Mammary epithelial cell (primary cell): ENCODE results near the gene ZFP36L1.

Source experiments
- EZH2 ChIP-seq: IDR thresholded peaks from 2 replicates; pipeline ENCODE4 v1.6.1; 2012; ENCODE audit warnings: low read length, inconsistent platforms, borderline replicate concordance
- TF ChIP-seq, protein P1 (sequence below), 2 donors: IDR thresholded peaks in 1 of 2; conservative IDR thresholded peaks in 1 of 2; 2 replicates each; pipeline ENCODE4 v1.5.1; 2011 to 2012; ENCODE audit warnings: inconsistent platforms in 2 of 2, low read length in 2 of 2, mild to moderate bottlenecking in 2 of 2, control low read depth in 1 of 2, low read depth in 1 of 2; ENCODE audit not compliant: insufficient read depth in 1 of 2; ENCODE audit errors: extremely low read depth in 1 of 2

DNA sequence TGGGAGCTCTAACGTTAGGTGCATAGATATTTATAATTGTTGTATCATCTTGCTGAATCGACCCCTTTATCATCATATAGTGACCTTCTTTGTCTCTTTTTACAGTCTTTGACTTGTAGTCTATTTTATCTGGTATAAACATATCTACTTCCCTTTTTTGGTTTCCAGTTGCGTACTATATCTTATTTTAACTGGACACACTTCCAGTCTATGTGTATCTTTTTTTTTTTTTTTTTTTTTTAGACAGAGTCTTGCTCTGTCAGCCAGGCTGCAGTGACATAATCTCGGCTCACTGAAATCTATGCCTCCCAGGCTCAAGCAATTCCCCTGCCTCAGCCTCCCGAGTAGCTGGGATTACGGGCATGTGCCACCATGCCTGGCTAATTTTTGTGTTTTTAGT, 41.9 kb upstream of the ZFP36L1 start:
- TF ChIP-seq, protein P1, sequence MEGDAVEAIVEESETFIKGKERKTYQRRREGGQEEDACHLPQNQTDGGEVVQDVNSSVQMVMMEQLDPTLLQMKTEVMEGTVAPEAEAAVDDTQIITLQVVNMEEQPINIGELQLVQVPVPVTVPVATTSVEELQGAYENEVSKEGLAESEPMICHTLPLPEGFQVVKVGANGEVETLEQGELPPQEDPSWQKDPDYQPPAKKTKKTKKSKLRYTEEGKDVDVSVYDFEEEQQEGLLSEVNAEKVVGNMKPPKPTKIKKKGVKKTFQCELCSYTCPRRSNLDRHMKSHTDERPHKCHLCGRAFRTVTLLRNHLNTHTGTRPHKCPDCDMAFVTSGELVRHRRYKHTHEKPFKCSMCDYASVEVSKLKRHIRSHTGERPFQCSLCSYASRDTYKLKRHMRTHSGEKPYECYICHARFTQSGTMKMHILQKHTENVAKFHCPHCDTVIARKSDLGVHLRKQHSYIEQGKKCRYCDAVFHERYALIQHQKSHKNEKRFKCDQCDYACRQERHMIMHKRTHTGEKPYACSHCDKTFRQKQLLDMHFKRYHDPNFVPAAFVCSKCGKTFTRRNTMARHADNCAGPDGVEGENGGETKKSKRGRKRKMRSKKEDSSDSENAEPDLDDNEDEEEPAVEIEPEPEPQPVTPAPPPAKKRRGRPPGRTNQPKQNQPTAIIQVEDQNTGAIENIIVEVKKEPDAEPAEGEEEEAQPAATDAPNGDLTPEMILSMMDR (conservative IDR thresholded peaks at IDR 0.05 in 1 of 2, IDR thresholded peaks at IDR 0.05 in 1 of 2; ENCODE audit: extremely low read depth in 1 of 2, insufficient read depth in 1 of 2, low read depth in 1 of 2, low read length in 2 of 2) = no peak
- TF ChIP-seq EZH2 = no peak
